T-helper 1 cell treated with Interleukin-12 subunit alpha and Interleukin-12 subunit beta and Interleukin-4 antibody, amounts not matched to agents 30 μg/mL and 1 μg/mL, for 36 hours (primary cell): ENCODE data around the gene NFATC1.

Experiments
- H3K27ac Mint-ChIP-seq: one replicate; pipeline ENCODE4 v1.8.0; 2021; ENCODE audit warnings: mild to moderate bottlenecking, mixed read lengths
- H3K27me3 Mint-ChIP-seq: one replicate; pipeline ENCODE4 v1.8.0; 2021; ENCODE audit warnings: low read depth, mixed read lengths
- H3K36me3 Mint-ChIP-seq: one replicate; pipeline ENCODE4 v1.8.0; 2021; ENCODE audit warnings: low read depth, mixed read lengths
- H3K4me1 Mint-ChIP-seq: one replicate; pipeline ENCODE4 v1.8.0; 2021; ENCODE audit warnings: low read depth, mixed read lengths
- H3K4me3 Mint-ChIP-seq: one replicate; pipeline ENCODE4 v1.8.0; 2021; ENCODE audit warnings: mild to moderate bottlenecking, moderate library complexity, mixed read lengths
- H3K9me3 Mint-ChIP-seq: one replicate; pipeline ENCODE4 v1.8.0; 2021; ENCODE audit warnings: mixed read lengths

NFATC1 gene

GRCh38 chr18:79518683-79519128, 123.0 kb downstream of the NFATC1 start:
- Mint-ChIP-seq H3K27ac (no peak overlapping the region), H3K27me3 (no peaks in the 10 kb centered on the region), H3K4me1 (peaks cover 55% of the 10 kb centered on the region), H3K36me3 (peaks cover 7% of the 10 kb centered on the region), H3K9me3 (no peaks in the 10 kb centered on the region), H3K4me3 (no peak overlapping the region)

DNA sequence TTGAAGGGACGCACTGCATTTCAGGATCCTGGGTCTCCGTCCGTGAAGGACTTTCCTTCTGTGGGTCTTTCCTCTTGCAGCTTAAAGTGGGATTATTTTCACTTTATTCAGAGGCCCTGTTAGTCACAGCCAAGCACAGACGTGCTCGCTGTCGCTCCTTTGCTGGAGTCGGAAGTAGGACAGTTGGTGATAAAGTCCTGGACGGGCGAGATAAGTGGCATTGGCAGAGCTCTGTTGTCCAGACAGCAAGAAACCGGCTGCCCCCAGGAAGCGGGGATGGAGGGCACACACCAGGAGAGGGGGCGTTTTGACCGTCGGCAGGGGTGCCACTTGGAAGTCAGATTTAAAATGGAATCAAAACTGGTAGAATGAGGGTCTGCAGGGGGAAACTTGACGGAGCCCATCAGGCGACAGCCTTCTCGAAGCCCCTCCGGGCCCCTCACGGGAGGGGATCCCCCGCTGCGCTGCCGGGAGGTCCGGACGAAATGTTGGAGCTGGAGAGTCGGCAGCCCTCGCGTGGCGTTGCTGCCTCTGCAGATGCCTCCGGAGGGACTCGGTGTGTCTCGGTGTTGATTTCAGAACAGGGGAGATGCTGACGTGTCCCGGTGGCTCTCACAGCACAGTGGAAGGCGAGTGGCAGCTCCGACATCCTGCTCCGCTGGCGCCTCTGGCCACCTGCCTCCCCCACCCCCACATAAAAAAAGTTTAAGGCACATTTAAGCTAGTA, 124.2 kb downstream of the NFATC1 start:
- Mint-ChIP-seq H3K27ac (peak overlapping the region; percentile 80), H3K4me3 (peak overlapping the region; percentile 40), H3K27me3 (no peaks in the 10 kb centered on the region), H3K4me1 (peaks cover 60% of the 10 kb centered on the region), H3K36me3 (peaks cover 11% of the 10 kb centered on the region), H3K9me3 (no peaks in the 10 kb centered on the region)

DNA sequence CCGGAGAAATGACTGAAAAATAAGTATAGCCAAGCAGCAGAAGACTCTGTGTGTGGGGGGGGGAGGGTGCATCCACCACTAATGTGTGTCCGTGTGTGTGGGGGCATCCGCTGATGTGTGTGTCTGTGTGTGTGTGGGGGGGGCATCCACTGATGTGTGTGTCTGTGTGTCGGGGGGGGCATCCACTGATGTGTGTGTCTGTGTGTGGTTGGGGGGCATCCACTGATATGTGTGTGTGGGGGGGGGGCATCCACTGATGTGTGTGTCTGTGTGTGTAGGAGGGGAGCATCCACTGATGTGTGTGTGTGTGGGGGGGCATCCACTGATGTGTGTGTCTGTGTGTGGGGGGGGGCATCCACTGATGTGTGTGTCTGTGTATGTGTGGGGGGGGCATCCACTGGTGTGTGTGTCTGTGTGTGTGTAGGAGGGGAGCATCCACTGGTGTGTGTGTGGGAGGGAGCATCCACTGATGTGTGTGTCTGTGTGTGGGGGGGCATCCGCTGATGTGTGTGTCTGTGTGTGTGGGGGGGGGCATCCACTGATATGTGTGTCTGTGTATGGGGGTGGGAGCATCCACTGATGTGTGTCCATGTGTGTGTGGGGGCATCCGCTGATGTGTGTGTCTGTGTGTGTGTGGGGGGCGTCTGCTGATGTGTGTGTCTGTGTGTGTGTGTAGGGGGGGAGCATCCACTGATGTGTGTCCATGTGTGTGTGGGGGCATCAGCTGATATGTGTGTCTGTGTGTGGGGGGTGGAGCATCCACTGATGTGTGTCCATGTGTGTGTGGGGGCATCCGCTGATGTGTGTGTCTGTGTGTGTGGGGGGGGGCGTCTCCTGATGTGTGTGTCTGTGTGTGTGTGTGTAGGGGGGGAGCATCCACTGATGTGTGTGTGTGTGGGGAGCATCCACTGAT, 125.0 kb downstream of the NFATC1 start:
- Mint-ChIP-seq H3K36me3 (peaks cover 12% of the 10 kb centered on the region), H3K4me3 (peak overlapping the region; percentile 40), H3K9me3 (no peaks in the 10 kb centered on the region), H3K27ac (peak overlapping the region; percentile 80), H3K27me3 (no peaks in the 10 kb centered on the region), H3K4me1 (peaks cover 63% of the 10 kb centered on the region)

DNA sequence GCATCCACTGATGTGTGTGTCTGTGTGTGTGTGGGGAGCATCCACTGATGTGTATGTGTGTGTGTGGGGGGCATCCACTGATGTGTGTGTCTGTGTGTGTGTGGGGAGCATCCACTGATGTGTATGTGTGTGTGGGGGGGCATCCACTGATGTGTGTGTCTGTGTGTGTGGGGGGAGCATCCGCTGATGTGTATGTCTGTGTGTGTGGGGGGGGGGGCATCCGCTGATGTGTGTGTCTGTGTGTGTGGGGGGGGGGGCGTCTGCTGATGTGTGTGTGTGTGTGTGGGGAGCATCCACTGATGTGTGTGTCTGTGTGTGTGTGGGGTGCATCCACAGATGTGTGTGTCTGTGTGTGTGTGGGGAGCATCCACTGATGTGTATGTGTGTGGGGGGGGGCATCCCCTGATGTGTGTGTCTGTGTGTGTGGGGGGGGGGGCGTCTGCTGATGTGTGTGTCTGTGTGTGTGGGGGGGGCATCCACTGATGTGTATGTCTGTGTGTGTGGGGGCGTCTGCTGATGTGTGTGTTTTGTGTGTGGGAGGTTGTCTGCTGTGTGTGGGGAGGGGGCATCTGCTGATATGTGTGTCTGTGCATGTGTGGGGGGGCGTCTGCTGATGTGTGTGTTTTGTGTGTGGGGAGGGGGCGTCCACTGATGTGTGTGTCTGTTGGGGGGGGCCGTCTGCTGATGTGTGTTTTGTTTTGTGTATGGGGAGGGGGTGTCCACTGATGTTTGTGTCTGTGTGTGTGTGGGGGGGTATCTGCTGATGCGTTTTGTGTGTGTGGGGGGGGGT, 125.9 kb downstream of the NFATC1 start:
- H3K4me1 Mint-ChIP-seq = peaks cover 57% of the 10 kb centered on the region
- no peaks in the 10 kb centered on the region for H3K9me3 Mint-ChIP-seq
- H3K36me3 Mint-ChIP-seq = peaks cover 12% of the 10 kb centered on the region
- H3K4me3 Mint-ChIP-seq = peak overlapping the region; percentile 40
- H3K27me3 Mint-ChIP-seq = no peaks in the 10 kb centered on the region
- peak overlapping the region; percentile 91 for H3K27ac Mint-ChIP-seq

DNA sequence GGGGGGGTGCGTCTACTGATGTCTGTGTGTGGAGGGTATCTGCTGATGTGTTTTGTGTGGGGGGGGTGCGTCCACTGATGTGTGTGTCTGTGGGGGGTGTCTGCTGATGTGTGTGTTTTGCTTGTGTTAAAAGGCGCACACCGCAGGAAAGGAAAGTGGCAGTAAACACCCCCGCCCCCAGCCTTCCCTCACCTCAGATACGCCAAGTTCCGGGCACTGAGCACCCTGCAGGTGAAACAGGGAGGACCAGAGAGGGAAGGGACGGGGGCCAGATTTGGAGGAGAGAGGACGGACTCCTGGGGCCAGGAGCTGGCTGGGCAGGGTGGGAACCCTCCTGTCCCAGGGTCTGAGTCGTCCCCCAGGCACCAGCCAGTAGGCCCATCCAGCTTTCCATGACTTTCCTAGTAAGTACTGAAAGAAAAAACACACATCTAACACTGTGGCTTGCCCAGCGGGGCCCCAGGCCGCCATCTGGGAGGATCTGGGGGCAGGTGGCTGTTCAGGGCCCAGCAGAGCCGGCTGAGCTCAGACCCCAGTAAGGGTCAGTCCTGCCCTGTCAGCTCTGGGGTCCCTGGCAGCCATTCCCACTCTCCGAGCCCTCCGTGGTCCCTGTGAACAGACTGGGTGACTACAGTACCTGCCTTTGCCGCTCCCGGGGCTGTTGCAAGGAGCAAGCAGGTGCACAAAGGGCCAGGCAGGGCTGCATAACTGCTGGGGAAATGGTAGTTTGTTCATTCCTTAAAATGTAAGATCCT, 126.9 kb downstream of the NFATC1 start:
- peak overlapping the region; percentile 91 for H3K27ac Mint-ChIP-seq
- peaks cover 48% of the 10 kb centered on the region for H3K4me1 Mint-ChIP-seq
- peak overlapping the region; percentile 58 for H3K4me3 Mint-ChIP-seq
- no peaks in the 10 kb centered on the region for H3K27me3 Mint-ChIP-seq
- H3K36me3 Mint-ChIP-seq = peaks cover 12% of the 10 kb centered on the region
- no peaks in the 10 kb centered on the region for H3K9me3 Mint-ChIP-seq

DNA sequence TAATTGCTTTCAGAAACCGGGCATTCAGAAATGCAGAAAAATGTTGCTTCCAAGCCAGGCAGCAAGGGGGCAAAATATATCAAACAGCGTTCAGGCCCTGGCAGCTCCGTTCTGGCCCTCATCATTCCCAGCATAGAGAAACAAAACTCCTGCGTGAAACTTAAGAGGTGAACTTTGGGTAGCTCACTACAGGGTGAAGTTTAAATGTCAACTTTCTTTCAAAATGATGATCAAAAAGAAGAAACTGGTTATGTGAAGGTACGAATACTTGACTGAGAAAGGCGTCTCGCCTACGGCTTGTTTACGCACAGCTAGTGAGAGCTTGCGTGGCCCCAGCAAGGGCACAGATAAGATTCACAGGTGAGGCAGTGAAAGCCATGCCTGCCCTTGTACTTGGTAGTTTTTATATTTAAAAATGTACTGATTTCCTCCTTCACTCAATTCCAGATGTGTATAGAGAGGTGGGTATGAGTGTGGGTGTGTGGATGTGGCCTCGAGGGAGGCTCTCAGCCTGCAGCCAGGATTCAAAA, 127.5 kb downstream of the NFATC1 start:
- H3K27me3 Mint-ChIP-seq = no peaks in the 10 kb centered on the region
- peaks cover 43% of the 10 kb centered on the region for H3K4me1 Mint-ChIP-seq
- no peaks in the 10 kb centered on the region for H3K9me3 Mint-ChIP-seq
- H3K36me3 Mint-ChIP-seq = peaks cover 18% of the 10 kb centered on the region
- H3K27ac Mint-ChIP-seq = peak overlapping the region; percentile 91
- peak overlapping the region; percentile 58 for H3K4me3 Mint-ChIP-seq

DNA sequence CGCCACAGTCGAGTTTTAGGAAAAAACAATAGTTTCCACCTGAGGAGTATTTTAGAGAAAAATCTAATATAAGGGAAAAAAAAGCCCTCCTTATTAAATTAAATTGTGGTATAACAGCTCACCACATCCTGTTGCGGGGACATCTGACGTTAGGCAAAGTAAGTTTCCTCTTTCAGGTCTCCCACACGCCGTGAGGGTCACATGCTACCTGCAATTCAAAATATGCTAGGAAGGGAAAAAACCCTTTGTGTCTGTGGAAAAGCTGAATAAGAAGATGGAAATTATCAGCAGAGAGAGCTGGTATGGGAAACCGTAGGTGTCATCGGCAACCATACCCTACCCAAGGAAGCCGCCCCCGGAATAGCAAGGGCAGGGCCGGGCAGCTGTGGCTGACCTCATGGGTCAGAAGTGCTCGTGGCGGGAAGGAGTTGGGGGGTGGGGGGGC, 128.0 kb downstream of the NFATC1 start:
- H3K27me3 Mint-ChIP-seq = no peaks in the 10 kb centered on the region
- peaks cover 43% of the 10 kb centered on the region for H3K4me1 Mint-ChIP-seq
- peaks cover 18% of the 10 kb centered on the region for H3K36me3 Mint-ChIP-seq
- H3K4me3 Mint-ChIP-seq = peak overlapping the region; percentile 58
- no peaks in the 10 kb centered on the region for H3K9me3 Mint-ChIP-seq
- H3K27ac Mint-ChIP-seq = peak overlapping the region; percentile 91

GRCh38 chr18:79524181-79525078, 128.7 kb downstream of the NFATC1 start:
- Mint-ChIP-seq H3K27ac (peak overlapping the region; percentile 91), H3K4me3 (peak overlapping the region; percentile 58), H3K36me3 (peaks cover 21% of the 10 kb centered on the region), H3K27me3 (no peaks in the 10 kb centered on the region), H3K4me1 (peaks cover 44% of the 10 kb centered on the region), H3K9me3 (no peaks in the 10 kb centered on the region)

DNA sequence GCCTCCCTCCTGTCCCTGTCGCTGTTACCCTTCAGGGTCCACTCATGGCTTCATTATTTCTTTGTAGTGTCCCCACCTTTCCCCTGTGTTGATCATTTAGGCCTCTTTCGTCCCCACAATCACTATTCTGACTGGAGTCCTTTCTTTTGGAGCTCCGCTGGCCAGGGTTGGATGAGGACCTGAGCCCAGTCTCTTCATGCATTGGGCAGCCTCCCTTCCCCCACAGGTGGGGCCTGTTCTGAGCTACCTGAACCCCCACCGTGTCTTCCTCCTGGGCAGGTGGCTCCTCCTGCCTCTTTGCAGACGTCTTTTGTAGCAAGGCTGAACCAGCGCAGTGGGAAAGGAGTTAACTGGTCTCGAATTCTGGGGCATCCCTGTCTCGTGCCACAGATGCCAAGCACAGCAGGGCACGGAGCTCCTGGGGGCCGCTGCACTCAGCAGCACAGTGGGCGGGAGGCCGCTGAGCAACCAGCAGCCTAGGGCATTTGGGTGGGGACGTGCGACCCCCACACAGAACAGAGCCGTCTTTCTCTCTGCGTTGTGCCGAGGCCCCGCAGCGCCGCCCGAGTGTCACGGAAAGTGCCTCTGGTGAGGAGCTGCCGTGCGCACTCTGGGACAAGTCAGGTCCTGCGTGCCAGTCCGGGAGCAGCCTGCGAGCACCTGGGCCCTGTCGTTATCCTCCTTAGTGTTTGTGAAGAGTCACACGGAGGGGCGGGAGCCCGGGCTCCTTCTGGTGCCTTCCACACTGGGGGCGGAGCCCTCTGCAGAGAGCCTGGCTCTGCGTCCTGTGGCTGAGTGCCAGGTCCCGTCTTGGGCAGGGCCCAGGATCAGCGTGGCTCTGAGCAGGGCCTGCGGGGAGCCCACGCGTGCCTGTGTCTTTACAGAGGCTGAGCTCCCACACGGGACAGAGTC, 130.1 kb downstream of the NFATC1 start:
- Mint-ChIP-seq H3K9me3 (no peaks in the 10 kb centered on the region), H3K4me1 (peaks cover 37% of the 10 kb centered on the region), H3K36me3 (peaks cover 17% of the 10 kb centered on the region), H3K27ac (peak overlapping the region; percentile 11), H3K27me3 (no peaks in the 10 kb centered on the region), H3K4me3 (no peak overlapping the region)

DNA sequence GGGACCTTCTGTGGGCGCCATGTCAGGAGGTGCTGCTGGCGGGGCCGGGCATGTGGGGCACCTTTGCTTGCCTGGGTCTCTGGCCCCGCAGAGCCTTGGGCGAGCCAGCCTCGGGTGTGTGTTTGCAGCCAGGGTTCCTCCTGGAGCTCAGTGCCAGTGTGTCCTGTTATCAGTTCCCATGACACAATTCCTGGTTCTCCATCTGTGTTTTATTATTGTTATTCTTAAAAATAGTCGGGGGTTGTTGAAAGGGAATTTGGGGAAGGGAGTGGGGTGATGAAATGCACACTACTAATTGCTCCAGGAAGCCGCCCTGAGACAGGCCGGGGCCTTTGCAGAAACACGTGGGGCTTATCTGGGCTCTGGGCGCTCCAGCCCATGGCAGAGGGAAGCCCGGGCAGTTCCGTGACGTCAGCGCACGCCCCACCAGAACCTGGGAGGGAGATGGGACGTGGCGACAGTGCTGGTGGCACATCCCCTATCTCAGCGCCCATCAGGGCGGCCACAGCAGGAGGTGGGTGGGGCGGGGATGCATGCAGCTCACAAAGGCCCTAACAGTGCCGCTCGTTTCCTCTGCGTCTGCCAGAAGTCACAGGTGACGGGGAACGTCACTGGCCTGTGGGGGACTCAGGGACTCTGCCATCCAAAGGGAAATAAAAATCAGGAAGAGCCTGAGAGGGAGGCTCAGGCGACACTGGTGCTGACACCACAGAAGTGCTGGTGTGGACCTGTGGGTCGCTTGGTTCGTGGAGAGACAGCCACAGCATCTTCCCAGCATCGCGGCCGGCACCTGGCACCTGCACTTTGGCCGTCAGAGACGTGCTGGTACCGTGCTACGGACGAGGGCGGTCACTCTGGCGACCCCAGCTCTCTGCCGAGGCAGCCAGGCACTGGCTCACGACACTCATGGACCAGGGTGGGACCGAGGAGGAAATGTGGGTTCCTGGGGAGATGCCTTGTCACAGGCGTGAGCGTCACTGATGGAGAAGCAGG, 131.0 kb downstream of the NFATC1 start:
- no peaks in the 10 kb centered on the region for H3K9me3 Mint-ChIP-seq
- H3K36me3 Mint-ChIP-seq = peaks cover 17% of the 10 kb centered on the region
- peaks cover 30% of the 10 kb centered on the region for H3K4me1 Mint-ChIP-seq
- H3K27ac Mint-ChIP-seq = no peak overlapping the region
- no peaks in the 10 kb centered on the region for H3K27me3 Mint-ChIP-seq
- H3K4me3 Mint-ChIP-seq = no peak overlapping the region

GRCh38 chr18:79527656-79528315, 132.1 kb downstream of the NFATC1 start:
- H3K9me3 Mint-ChIP-seq = no peaks in the 10 kb centered on the region
- H3K4me3 Mint-ChIP-seq = no peak overlapping the region
- H3K36me3 Mint-ChIP-seq = peaks cover 17% of the 10 kb centered on the region
- peaks cover 20% of the 10 kb centered on the region for H3K4me1 Mint-ChIP-seq
- H3K27ac Mint-ChIP-seq = no peak overlapping the region
- H3K27me3 Mint-ChIP-seq = no peaks in the 10 kb centered on the region
